HepG2 (cell line): Measurements from ENCODE around the gene GPR62. TPM values are rescaled to one million over a fixed set of nuclear protein-coding genes. Genes with fewer than 3 reads are reported as not detected.

ENCODE experiments used
- JARID2 ChIP-seq: sonication (generic); formaldehyde crosslinking; IDR thresholded peaks from 2 replicates; pipeline ENCODE4 v1.8.1; 2023; ENCODE audit warnings: missing genetic modification reagents, inconsistent platforms; ENCODE audit not compliant: insufficient replicate concordance
- KLF9 ChIP-seq: IDR thresholded peaks from 2 replicates; pipeline ENCODE4 v1.6.1; 2016; ENCODE audit warnings: low read depth
- MYPOP ChIP-seq: sonication (generic); formaldehyde crosslinking; IDR thresholded peaks from 2 replicates; pipeline ENCODE4 v1.8.1; 2023; ENCODE audit warnings: mild to moderate bottlenecking, moderate library complexity, missing genetic modification reagents
- NR2F6 ChIP-seq, 2 experiments: IDR thresholded peaks; 2 replicates each; pipeline ENCODE4 v1.6.1; 2016; ENCODE audit warnings: antibody characterized with exemption in 1 of 2, mild to moderate bottlenecking in 1 of 2
- POLR2A ChIP-seq, 2 experiments: IDR thresholded peaks; 2 replicates each; pipeline ENCODE4 v1.6.1; 2011; ENCODE audit warnings: low read depth in 2 of 2, low read length in 2 of 2, mild to moderate bottlenecking in 1 of 2, moderate library complexity in 1 of 2; ENCODE audit not compliant: insufficient read depth in 1 of 2
- RFX5 ChIP-seq: IDR thresholded peaks from 2 replicates; pipeline ENCODE4 v1.6.1; 2011; ENCODE audit warnings: low read depth, low read length, improper control_type of control experiment
- RNF2 ChIP-seq: fragments of 450-650 bp; conservative IDR thresholded peaks from 2 replicates; pipeline ENCODE4 v1.6.1; 2016; ENCODE audit warnings: low read depth
- SALL2 ChIP-seq: sonication (generic); formaldehyde crosslinking; IDR thresholded peaks from 2 replicates; pipeline ENCODE4 v1.8.1; 2023; ENCODE audit warnings: mild to moderate bottlenecking, missing genetic modification reagents, inconsistent platforms
- SRY ChIP-seq: sonication (generic); formaldehyde crosslinking; IDR thresholded peaks from 2 replicates; pipeline ENCODE4 v1.8.0; 2022; ENCODE audit warnings: mild to moderate bottlenecking, missing genetic modification reagents
- TRIM24 ChIP-seq: sonication (generic); formaldehyde crosslinking; IDR thresholded peaks from 2 replicates; pipeline ENCODE4 v1.8.0; 2022; ENCODE audit warnings: mild to moderate bottlenecking, missing genetic modification reagents
- ZHX1 ChIP-seq: sonication (generic); formaldehyde crosslinking; IDR thresholded peaks from 2 replicates; pipeline ENCODE4 v1.8.1; 2022; ENCODE audit warnings: low read depth, mild to moderate bottlenecking, missing genetic modification reagents
- ZNF275 ChIP-seq: sonication (generic); formaldehyde crosslinking; IDR thresholded peaks from 2 replicates; pipeline ENCODE4 v1.8.0; 2022; ENCODE audit warnings: missing genetic modification reagents, mild to moderate bottlenecking, inconsistent platforms, borderline replicate concordance
- ZNF33A ChIP-seq: sonication (generic); formaldehyde crosslinking; IDR thresholded peaks from 2 replicates; pipeline ENCODE4 v1.5.1; 2020; ENCODE audit warnings: missing genetic modification reagents, mild to moderate bottlenecking, moderate library complexity, borderline replicate concordance
- ZNF367 ChIP-seq: sonication (generic); formaldehyde crosslinking; IDR thresholded peaks from 2 replicates; pipeline ENCODE4 v1.4.0; 2020; ENCODE audit warnings: missing genetic modification reagents, borderline replicate concordance
- ZNF567 ChIP-seq: sonication (generic); formaldehyde crosslinking; IDR thresholded peaks from 2 replicates; pipeline ENCODE4 v1.8.1; 2023; ENCODE audit warnings: mild to moderate bottlenecking, missing genetic modification reagents, borderline replicate concordance
- ZSCAN22 ChIP-seq: sonication (generic); formaldehyde crosslinking; IDR thresholded peaks from 2 replicates; pipeline ENCODE4 v1.4.0; 2020; ENCODE audit warnings: mild to moderate bottlenecking, missing genetic modification reagents
- ZSCAN30 ChIP-seq: sonication (generic); formaldehyde crosslinking; IDR thresholded peaks from 2 replicates; pipeline ENCODE4 v1.5.0; 2020; ENCODE audit warnings: mild to moderate bottlenecking, missing genetic modification reagents
- polyA plus RNA-seq, 8 experiments: library from polyadenylated mRNA; depleted of rRNA in 3 of 8; stranded (reverse) in 7 of 8; unstranded in 1 of 8; fragments of >200 nt; fragmentation: Illumina TruSeq in 4 of 8; extraction: Trizol in 4 of 8; gene quantifications; 2 replicates each; pipeline versions ENCODE4 v1.2.1 to v1.2.3, GENCODE V29; 2011 to 2016; ENCODE audit warnings: low read depth in 4 of 8, missing spikeins in 1 of 8, mixed read lengths in 1 of 8; ENCODE audit not compliant: insufficient read depth in 1 of 8
- total RNA-seq, 5 experiments: library from RNA; depleted of rRNA; stranded (reverse); fragments of >200 nt; fragmentation: Illumina TruSeq; extraction: Trizol; gene quantifications; 2 replicates each; pipeline ENCODE4 v1.2.3, GENCODE V29; 2016; ENCODE audit warnings: low read depth in 1 of 5
- TF ChIP-seq, protein P1 (sequence below): sonication (generic); formaldehyde crosslinking; IDR thresholded peaks from 2 replicates; pipeline ENCODE4 v1.8.0; 2022; ENCODE audit warnings: missing genetic modification reagents, mild to moderate bottlenecking, moderate library complexity, borderline replicate concordance
- TF ChIP-seq, protein P2 (sequence below): sonication (generic); formaldehyde crosslinking; IDR thresholded peaks from 2 replicates; pipeline ENCODE4 v1.5.0; 2020; ENCODE audit warnings: mild to moderate bottlenecking, missing genetic modification reagents

GPR62 gene
- total and polyA plus RNA-seq, 2 of the 13 experiments (the other 11 are each of a cell fraction or from before 2014, with no cell fraction given): not detected

DNA sequence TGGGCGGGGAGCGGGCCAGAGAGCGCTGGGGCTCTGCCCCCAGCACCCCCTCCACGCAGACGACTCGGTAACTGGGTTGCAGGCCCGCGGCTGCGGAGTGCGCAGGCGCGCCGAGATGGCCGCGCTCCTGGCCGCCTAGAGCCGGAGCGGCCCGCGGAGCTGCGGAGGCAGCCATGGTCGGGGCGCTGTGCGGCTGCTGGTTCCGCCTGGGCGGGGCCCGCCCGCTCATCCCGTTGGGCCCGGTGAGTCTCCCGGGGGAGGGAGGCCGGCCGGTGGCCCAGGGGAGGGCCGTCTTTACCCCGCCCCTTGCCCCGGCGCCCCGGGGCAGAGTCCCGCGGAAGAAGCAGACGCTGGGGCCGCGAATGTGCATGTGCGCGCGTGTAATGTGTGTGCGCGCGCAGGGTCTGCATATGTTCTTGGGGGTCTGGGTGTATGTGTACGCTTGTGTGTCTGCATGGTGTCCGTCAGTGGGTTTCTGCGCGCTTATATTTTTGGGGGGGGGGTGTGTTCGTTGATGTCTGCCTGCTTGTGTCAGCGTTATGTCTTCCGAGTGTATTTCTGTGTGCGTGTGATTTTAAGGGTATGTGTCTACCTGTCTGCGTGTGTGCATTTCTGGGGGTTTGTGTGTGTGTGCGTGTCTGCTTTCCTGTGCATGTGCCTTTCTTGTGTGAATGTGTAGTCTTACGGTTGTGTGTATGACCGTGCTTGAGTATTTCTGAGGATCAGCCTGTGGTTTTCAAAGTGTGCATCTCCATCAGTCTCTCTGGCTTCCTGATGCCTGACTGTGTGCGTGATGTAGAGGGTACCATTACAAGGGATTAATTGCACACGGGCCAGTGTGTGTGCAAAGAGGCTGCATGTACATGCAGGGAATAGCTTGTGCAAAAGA, 20.0 kb downstream of the GPR62 start, which contains the start of gene ABHD14A (continued):
- TF ChIP-seq ZSCAN30 (CRISPR knock-in tag): no peak
- peak in 1 of 2 experiments; percentile 60; a peak in 2 of 4 replicates for TF ChIP-seq POLR2A (IDR thresholded peaks at IDR 0.05; ENCODE audit: insufficient read depth in 1 of 2, low read depth in 2 of 2, low read length in 2 of 2)
- TF ChIP-seq ZSCAN22: no peak
- no peak for TF ChIP-seq RNF2
- no peak for TF ChIP-seq SALL2
- no peak for TF ChIP-seq JARID2 (CRISPR knock-in tag)
- no peak for TF ChIP-seq ZNF33A (CRISPR knock-in tag)
- TF ChIP-seq ZHX1 (CRISPR knock-in tag): no peak
- TF ChIP-seq TRIM24 (CRISPR knock-in tag): no peak
- no peak for TF ChIP-seq NR2F6 (IDR thresholded peaks at IDR 0.05)
- TF ChIP-seq NR2F6 (CRISPR knock-in tag; IDR thresholded peaks at IDR 0.05): no peak
- no peak for TF ChIP-seq MYPOP (CRISPR knock-in tag)
- TF ChIP-seq ZNF275 (CRISPR knock-in tag): no peak
- no peak for TF ChIP-seq SRY (CRISPR knock-in tag)
- TF ChIP-seq, protein P1, sequence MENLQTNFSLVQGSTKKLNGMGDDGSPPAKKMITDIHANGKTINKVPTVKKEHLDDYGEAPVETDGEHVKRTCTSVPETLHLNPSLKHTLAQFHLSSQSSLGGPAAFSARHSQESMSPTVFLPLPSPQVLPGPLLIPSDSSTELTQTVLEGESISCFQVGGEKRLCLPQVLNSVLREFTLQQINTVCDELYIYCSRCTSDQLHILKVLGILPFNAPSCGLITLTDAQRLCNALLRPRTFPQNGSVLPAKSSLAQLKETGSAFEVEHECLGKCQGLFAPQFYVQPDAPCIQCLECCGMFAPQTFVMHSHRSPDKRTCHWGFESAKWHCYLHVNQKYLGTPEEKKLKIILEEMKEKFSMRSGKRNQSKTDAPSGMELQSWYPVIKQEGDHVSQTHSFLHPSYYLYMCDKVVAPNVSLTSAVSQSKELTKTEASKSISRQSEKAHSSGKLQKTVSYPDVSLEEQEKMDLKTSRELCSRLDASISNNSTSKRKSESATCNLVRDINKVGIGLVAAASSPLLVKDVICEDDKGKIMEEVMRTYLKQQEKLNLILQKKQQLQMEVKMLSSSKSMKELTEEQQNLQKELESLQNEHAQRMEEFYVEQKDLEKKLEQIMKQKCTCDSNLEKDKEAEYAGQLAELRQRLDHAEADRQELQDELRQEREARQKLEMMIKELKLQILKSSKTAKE (CRISPR knock-in tag): no peak
- TF ChIP-seq ZNF567 (CRISPR knock-in tag): no peak
- no peak for TF ChIP-seq KLF9 (CRISPR knock-in tag)
- TF ChIP-seq, protein P2, sequence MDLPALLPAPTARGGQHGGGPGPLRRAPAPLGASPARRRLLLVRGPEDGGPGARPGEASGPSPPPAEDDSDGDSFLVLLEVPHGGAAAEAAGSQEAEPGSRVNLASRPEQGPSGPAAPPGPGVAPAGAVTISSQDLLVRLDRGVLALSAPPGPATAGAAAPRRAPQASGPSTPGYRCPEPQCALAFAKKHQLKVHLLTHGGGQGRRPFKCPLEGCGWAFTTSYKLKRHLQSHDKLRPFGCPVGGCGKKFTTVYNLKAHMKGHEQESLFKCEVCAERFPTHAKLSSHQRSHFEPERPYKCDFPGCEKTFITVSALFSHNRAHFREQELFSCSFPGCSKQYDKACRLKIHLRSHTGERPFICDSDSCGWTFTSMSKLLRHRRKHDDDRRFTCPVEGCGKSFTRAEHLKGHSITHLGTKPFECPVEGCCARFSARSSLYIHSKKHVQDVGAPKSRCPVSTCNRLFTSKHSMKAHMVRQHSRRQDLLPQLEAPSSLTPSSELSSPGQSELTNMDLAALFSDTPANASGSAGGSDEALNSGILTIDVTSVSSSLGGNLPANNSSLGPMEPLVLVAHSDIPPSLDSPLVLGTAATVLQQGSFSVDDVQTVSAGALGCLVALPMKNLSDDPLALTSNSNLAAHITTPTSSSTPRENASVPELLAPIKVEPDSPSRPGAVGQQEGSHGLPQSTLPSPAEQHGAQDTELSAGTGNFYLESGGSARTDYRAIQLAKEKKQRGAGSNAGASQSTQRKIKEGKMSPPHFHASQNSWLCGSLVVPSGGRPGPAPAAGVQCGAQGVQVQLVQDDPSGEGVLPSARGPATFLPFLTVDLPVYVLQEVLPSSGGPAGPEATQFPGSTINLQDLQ (CRISPR knock-in tag): peak; percentile 32; the same call in 1 of the 2 replicates
- TF ChIP-seq ZNF367: no peak
- TF ChIP-seq RFX5: no peak
